GM12873 (cell line): ENCODE results near the gene ANK2.
A peak's percentile ranks its signal among the peaks of the same experiment; 100 is the strongest.

Experiments
- CTCF ChIP-seq: IDR thresholded peaks from 2 replicates; pipeline ENCODE4 v1.5.1; 2012; ENCODE audit warnings: low read depth, mild to moderate bottlenecking, moderate library complexity, low read length, control low read depth; ENCODE audit not compliant: insufficient read depth; ENCODE audit errors: missing control alignments

ANK2 gene

GRCh38 chr4:113317523-113317922 is 268.1 kb downstream of the ANK2 start:
- TF ChIP-seq CTCF: no peak

GRCh38 chr4:113322736-113323135 is 273.3 kb downstream of the ANK2 start:
- TF ChIP-seq CTCF: no peak

- TF ChIP-seq CTCF: no peak
Measured at GRCh38 chr4:113325876-113326615, 276.6 kb downstream of the ANK2 start.

- no peak for TF ChIP-seq CTCF
Measured at GRCh38 chr4:113327494-113327893, 278.0 kb downstream of the ANK2 start.

- peak; percentile 64 for TF ChIP-seq CTCF
Measured at GRCh38 chr4:113328514-113328913, 279.1 kb downstream of the ANK2 start.

GRCh38 chr4:113330200-113330599 is 280.7 kb downstream of the ANK2 start:
- TF ChIP-seq CTCF: no peak

- no peak for TF ChIP-seq CTCF
Measured at GRCh38 chr4:113331811-113332210, 282.4 kb downstream of the ANK2 start.
